ENCODE measurements around the gene GPR153.

The GPR153 gene

GRCh38 chr1:6292102-6292501, 31.2 kb upstream of the GPR153 start:
- Histone ChIP-seq H3K9ac (ENCODE audit: low read length) (no peak overlapping the region), H2AK5ac (ENCODE audit: low read length, severe bottlenecking) (no peak overlapping the region), H2BK12ac (ENCODE audit: low read length in 2 of 2) (no peak overlapping the region), H3K27ac (ENCODE audit: low read length, poor library complexity, severe bottlenecking) (no peak overlapping the region), H4K8ac (ENCODE audit: low read length) (no peak overlapping the region), H3K4me3 (ENCODE audit: insufficient read depth in 1 of 2, low read depth in 1 of 2, low read length in 2 of 2) (no peak overlapping the region), H3K23ac (ENCODE audit: low read length in 2 of 2) (no peak overlapping the region), H3K4ac (ENCODE audit: low read depth in 1 of 2, low read length in 2 of 2) (no peak overlapping the region), H2BK120ac (ENCODE audit: low read depth, low read length) (no peak overlapping the region), H3K9me3 (ENCODE audit: control insufficient read depth, low read length) (no peaks in the 10 kb centered on the region), H2BK5ac (ENCODE audit: low read depth, low read length, poor library complexity, severe bottlenecking) (no peak overlapping the region), H3K36me3 (ENCODE audit: control insufficient read depth in 1 of 2, insufficient read depth in 2 of 2, low read depth in 1 of 2, low read length in 2 of 2) (peaks cover 9 to 55% of the 10 kb centered on the region in 2 experiments), H3K79me1 (replicated peaks; ENCODE audit: low read length, poor library complexity, severe bottlenecking) (peaks cover 6% of the 10 kb centered on the region), H2AFZ (ENCODE audit: low read depth, low read length) (no peak overlapping the region), H3K27me3 (ENCODE audit: control insufficient read depth in 1 of 2, insufficient read depth in 1 of 2, low read length in 2 of 2) (no peaks in the 10 kb centered on the region), H3K4me1 (ENCODE audit: control insufficient read depth, insufficient read depth, low read depth, low read length) (peaks cover 2% of the 10 kb centered on the region), H3K18ac (ENCODE audit: low read depth in 1 of 2, low read length in 2 of 2) (no peak overlapping the region), H4K91ac (ENCODE audit: low read length) (no peak overlapping the region), H2BK15ac (ENCODE audit: low read depth, poor library complexity, severe bottlenecking) (no peak overlapping the region), H3K4me2 (ENCODE audit: low read length, poor library complexity, severe bottlenecking) (no peak overlapping the region), H3K14ac (ENCODE audit: low read length in 2 of 2) (no peak overlapping the region)
- DNase-seq = no peak
- 98% methylated on average over 10 of the region's 10 CpGs for WGBS

- no peak overlapping the region for H2AFZ ChIP-seq (ENCODE audit: low read depth, low read length)
- 92% methylated on average over 10 of the region's 10 CpGs for whole genome bisulfite sequencing
Observed at GRCh38 chr1:6288665-6289064, 27.8 kb upstream of the GPR153 start.

GRCh38 chr1:6288026-6288425, 27.1 kb upstream of the GPR153 start:
- H2AFZ ChIP-seq (ENCODE audit: low read depth, low read length) = no peak overlapping the region
- H4K91ac ChIP-seq (ENCODE audit: low read length) = no peak overlapping the region
- H2BK120ac ChIP-seq (ENCODE audit: low read depth, low read length) = no peak overlapping the region
- DNase-seq = no peak
- WGBS = 97% methylated on average over 14 of the region's 14 CpGs
- H3K4me2 ChIP-seq (ENCODE audit: low read length, poor library complexity, severe bottlenecking) = no peak overlapping the region
- H3K18ac ChIP-seq (ENCODE audit: low read depth in 1 of 2, low read length in 2 of 2) = no peak overlapping the region
- no peak overlapping the region for H3K23ac ChIP-seq (ENCODE audit: low read length in 2 of 2)
- peaks cover 5% of the 10 kb centered on the region for H3K4me1 ChIP-seq (ENCODE audit: control insufficient read depth, insufficient read depth, low read depth, low read length)
- peaks cover 8% of the 10 kb centered on the region for H3K79me1 ChIP-seq (replicated peaks; ENCODE audit: low read length, poor library complexity, severe bottlenecking)
- no peak overlapping the region for H2BK15ac ChIP-seq (ENCODE audit: low read depth, poor library complexity, severe bottlenecking)
- H3K27ac ChIP-seq (ENCODE audit: low read length, poor library complexity, severe bottlenecking) = no peak overlapping the region
- no peak overlapping the region for H3K4ac ChIP-seq (ENCODE audit: low read depth in 1 of 2, low read length in 2 of 2)
- no peaks in the 10 kb centered on the region for H3K27me3 ChIP-seq (ENCODE audit: control insufficient read depth in 1 of 2, insufficient read depth in 1 of 2, low read length in 2 of 2)
- H3K9me3 ChIP-seq (ENCODE audit: control insufficient read depth, low read length) = no peaks in the 10 kb centered on the region
- no peak overlapping the region for H2BK12ac ChIP-seq (ENCODE audit: low read length in 2 of 2)
- no peak overlapping the region for H4K8ac ChIP-seq (ENCODE audit: low read length)
- H2BK5ac ChIP-seq (ENCODE audit: low read depth, low read length, poor library complexity, severe bottlenecking) = no peak overlapping the region
- peaks cover 0 to 50% of the 10 kb centered on the region in 2 experiments for H3K36me3 ChIP-seq (ENCODE audit: control insufficient read depth in 1 of 2, insufficient read depth in 2 of 2, low read depth in 1 of 2, low read length in 2 of 2)
- no peak overlapping the region for H3K4me3 ChIP-seq (ENCODE audit: insufficient read depth in 1 of 2, low read depth in 1 of 2, low read length in 2 of 2)
- H3K14ac ChIP-seq (ENCODE audit: low read length in 2 of 2) = no peak overlapping the region
- peak overlapping the region; percentile 24 for H3K9ac ChIP-seq (ENCODE audit: low read length)
- H2AK5ac ChIP-seq (ENCODE audit: low read length, severe bottlenecking) = no peak overlapping the region

More at GRCh38 chr1:6288665-6289064, 27.8 kb upstream of the GPR153 start:
- Histone ChIP-seq H4K91ac (ENCODE audit: low read length) (no peak overlapping the region), H2BK15ac (ENCODE audit: low read depth, poor library complexity, severe bottlenecking) (no peak overlapping the region), H3K23ac (ENCODE audit: low read length in 2 of 2) (no peak overlapping the region), H4K8ac (ENCODE audit: low read length) (no peak overlapping the region), H3K9me3 (ENCODE audit: control insufficient read depth, low read length) (no peaks in the 10 kb centered on the region), H3K4me3 (ENCODE audit: insufficient read depth in 1 of 2, low read depth in 1 of 2, low read length in 2 of 2) (no peak overlapping the region), H3K4me1 (ENCODE audit: control insufficient read depth, insufficient read depth, low read depth, low read length) (peaks cover 5% of the 10 kb centered on the region), H2BK120ac (ENCODE audit: low read depth, low read length) (no peak overlapping the region), H2BK5ac (ENCODE audit: low read depth, low read length, poor library complexity, severe bottlenecking) (no peak overlapping the region), H2AK5ac (ENCODE audit: low read length, severe bottlenecking) (no peak overlapping the region), H3K4me2 (ENCODE audit: low read length, poor library complexity, severe bottlenecking) (no peak overlapping the region), H3K9ac (ENCODE audit: low read length) (no peak overlapping the region), H3K36me3 (ENCODE audit: control insufficient read depth in 1 of 2, insufficient read depth in 2 of 2, low read depth in 1 of 2, low read length in 2 of 2) (peaks cover 0 to 56% of the 10 kb centered on the region in 2 experiments), H3K18ac (ENCODE audit: low read depth in 1 of 2, low read length in 2 of 2) (no peak overlapping the region), H2BK12ac (ENCODE audit: low read length in 2 of 2) (no peak overlapping the region), H3K79me1 (replicated peaks; ENCODE audit: low read length, poor library complexity, severe bottlenecking) (peaks cover 8% of the 10 kb centered on the region), H3K27me3 (ENCODE audit: control insufficient read depth in 1 of 2, insufficient read depth in 1 of 2, low read length in 2 of 2) (no peaks in the 10 kb centered on the region), H3K14ac (ENCODE audit: low read length in 2 of 2) (no peak overlapping the region), H3K4ac (ENCODE audit: low read depth in 1 of 2, low read length in 2 of 2) (no peak overlapping the region), H3K27ac (ENCODE audit: low read length, poor library complexity, severe bottlenecking) (no peak overlapping the region)
- no peak for DNase-seq

GRCh38 chr1:6287431-6287886, 26.6 kb upstream of the GPR153 start:
- WGBS = 98% methylated on average over 10 of the region's 10 CpGs
- peaks cover 8% of the 10 kb centered on the region for H3K79me1 ChIP-seq (replicated peaks; ENCODE audit: low read length, poor library complexity, severe bottlenecking)

More at GRCh38 chr1:6287431-6287886, 26.6 kb upstream of the GPR153 start:
- Histone ChIP-seq H3K27me3 (ENCODE audit: control insufficient read depth in 1 of 2, insufficient read depth in 1 of 2, low read length in 2 of 2) (no peaks in the 10 kb centered on the region), H3K4me3 (ENCODE audit: insufficient read depth in 1 of 2, low read depth in 1 of 2, low read length in 2 of 2) (no peak overlapping the region), H2AFZ (ENCODE audit: low read depth, low read length) (no peak overlapping the region), H3K4me2 (ENCODE audit: low read length, poor library complexity, severe bottlenecking) (no peak overlapping the region), H2BK120ac (ENCODE audit: low read depth, low read length) (no peak overlapping the region), H2BK12ac (ENCODE audit: low read length in 2 of 2) (no peak overlapping the region), H3K18ac (ENCODE audit: low read depth in 1 of 2, low read length in 2 of 2) (no peak overlapping the region), H2BK5ac (ENCODE audit: low read depth, low read length, poor library complexity, severe bottlenecking) (no peak overlapping the region), H3K9me3 (ENCODE audit: control insufficient read depth, low read length) (no peaks in the 10 kb centered on the region), H3K23ac (ENCODE audit: low read length in 2 of 2) (no peak overlapping the region), H3K27ac (ENCODE audit: low read length, poor library complexity, severe bottlenecking) (no peak overlapping the region), H3K36me3 (ENCODE audit: control insufficient read depth in 1 of 2, insufficient read depth in 2 of 2, low read depth in 1 of 2, low read length in 2 of 2) (peaks cover 0 to 54% of the 10 kb centered on the region in 2 experiments), H3K4ac (ENCODE audit: low read depth in 1 of 2, low read length in 2 of 2) (no peak overlapping the region), H2AK5ac (ENCODE audit: low read length, severe bottlenecking) (no peak overlapping the region), H4K8ac (ENCODE audit: low read length) (no peak overlapping the region), H3K14ac (ENCODE audit: low read length in 2 of 2) (no peak overlapping the region), H4K91ac (ENCODE audit: low read length) (no peak overlapping the region), H3K4me1 (ENCODE audit: control insufficient read depth, insufficient read depth, low read depth, low read length) (peaks cover 5% of the 10 kb centered on the region), H3K9ac (ENCODE audit: low read length) (peak overlapping the region; percentile 24), H2BK15ac (ENCODE audit: low read depth, poor library complexity, severe bottlenecking) (no peak overlapping the region)
- no peak for DNase-seq
